HG03064 (cell line): ENCODE measurements around the gene CETN1.

ENCODE experiments used
- ATAC-seq: cut with Tn5 transposase; IDR thresholded peaks from one replicate; pipeline ENCODE4 v1.9.1; 2021; ENCODE audit warnings: low read depth; ENCODE audit not compliant: unreplicated experiment

The CETN1 gene

GRCh38 chr18:574865-575645 is 5.1 kb upstream of the CETN1 start:
- no peak for ATAC-seq

- ATAC-seq: no peak
These were observed 3.3 kb upstream of the CETN1 start for GRCh38 chr18:576924-577323.

DNA sequence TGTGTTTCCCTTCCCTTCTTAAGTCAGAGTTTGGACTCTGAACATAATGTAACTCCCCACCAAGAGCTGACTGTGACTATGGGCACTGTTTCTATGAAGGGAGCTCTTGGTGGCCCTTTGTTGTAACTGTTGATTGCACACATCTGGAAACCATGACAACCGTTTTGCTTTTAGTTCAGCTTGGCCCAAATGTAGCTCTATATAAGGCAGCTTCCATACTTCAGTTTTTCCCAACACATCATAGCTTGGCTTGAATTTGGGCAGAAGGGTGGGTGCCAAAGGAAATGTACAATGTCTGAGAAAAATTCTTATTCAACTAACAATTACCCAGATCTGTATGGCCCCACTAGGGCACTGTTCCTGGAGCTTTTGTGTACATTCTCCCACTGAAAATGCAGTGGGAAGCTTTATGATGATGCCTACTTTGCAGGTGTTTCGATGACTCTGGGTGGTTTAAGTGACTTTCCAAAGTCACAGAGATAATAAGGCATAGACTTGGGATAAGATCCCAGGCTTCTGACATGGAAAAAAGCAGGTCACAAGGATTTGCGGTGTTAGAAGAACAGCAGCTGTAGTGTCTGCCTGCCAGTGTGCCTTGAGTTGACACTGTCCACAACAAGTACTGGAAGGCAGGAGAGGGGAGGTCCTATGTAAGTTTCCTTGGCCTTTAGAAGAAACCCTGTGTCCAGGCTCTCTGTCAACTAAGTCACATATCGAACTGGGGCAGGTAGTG is 2.4 kb upstream of the CETN1 start:
- ATAC-seq: no peak

- no peak for ATAC-seq
These were observed 942 bp upstream of the CETN1 start for GRCh38 chr18:579238-579637.

- ATAC-seq: no peak
These were observed 916 bp downstream of the CETN1 start for GRCh38 chr18:581096-581495.

GRCh38 chr18:582465-582864 is 2.3 kb downstream of the CETN1 start:
- ATAC-seq: no peak

DNA sequence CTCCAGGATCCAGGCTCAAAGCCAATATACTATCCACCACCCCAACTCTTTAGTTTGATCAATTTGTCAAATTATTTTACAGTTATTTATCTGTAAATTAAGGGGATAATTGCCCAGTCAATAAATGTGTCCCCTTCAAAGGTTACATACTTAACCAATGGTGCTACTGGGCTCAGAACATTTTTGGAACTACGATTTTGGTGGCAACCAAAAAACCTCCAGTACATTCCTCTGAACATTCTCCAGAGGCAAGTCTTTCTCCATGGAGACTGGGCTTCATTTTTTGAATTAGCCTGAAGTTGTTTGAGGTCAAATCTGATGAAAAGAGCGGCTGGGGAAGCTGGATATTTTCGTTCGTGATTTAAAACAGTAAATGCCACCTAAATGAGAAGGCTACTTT is 14.9 kb downstream of the CETN1 start:
- no peak for ATAC-seq

DNA sequence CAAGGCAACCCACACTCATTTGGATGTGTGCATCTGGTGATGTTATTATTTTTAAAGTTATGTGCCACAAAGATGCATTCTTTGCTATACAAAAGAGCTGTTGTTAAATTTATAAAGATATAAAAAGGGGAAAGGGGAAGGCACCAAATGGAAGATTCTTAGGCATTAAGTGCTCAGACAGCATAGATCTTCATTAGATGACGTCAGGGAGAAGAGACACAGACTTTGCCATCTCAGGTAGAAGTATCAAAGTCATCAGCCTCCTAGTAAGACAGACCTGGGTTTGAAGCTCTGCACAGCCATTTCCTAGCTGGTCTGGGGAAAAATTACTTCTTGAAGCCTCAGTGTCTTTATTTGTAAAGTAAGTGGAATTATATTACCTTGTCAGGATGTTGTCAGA is 15.4 kb downstream of the CETN1 start:
- no peak for ATAC-seq

- no peak for ATAC-seq
These were observed 16.2 kb downstream of the CETN1 start for GRCh38 chr18:596288-596881.

DNA sequence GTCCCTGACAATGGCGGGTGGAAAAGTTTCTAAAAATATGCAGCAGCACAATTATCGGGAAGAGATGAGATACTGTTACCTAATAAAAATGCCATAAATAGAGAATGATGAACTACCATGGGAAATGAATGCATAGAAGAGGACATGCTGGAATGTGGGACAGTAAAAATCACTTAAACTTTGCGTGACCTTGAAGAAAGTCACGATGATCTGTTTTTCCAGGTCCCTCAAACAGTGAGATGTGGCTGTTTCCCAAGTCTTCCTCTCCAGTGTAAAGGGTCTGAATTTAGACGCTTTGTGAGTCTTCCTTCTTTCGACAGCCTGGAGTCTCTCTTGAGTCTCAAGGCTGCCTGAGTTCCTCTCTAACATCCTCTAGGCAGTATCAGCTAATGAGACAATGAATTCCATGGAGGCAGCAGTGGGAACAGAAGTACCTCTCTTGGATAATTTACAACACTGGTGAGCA is 18.0 kb downstream of the CETN1 start:
- ATAC-seq: no peak

DNA sequence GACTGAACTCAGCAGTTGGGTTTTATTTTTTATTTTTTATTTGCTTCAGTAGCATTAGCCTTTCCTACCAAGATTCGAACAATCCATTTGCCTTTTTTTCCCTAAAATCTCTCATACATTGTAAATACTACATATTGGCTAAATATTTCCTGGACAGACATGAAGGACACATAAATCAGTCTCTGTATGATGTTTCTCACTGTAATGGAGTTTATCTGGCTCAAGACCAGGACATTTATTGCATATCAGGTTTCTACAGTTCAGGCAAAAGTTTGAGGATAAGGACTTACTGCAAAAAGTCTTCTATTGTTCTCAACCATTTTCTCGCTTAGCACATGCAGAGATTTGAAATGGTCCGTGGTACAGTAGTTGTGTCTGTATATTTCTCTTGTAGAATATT is 19.9 kb downstream of the CETN1 start:
- no peak for ATAC-seq

GRCh38 chr18:604771-605170 is 24.6 kb downstream of the CETN1 start:
- ATAC-seq: no peak

DNA sequence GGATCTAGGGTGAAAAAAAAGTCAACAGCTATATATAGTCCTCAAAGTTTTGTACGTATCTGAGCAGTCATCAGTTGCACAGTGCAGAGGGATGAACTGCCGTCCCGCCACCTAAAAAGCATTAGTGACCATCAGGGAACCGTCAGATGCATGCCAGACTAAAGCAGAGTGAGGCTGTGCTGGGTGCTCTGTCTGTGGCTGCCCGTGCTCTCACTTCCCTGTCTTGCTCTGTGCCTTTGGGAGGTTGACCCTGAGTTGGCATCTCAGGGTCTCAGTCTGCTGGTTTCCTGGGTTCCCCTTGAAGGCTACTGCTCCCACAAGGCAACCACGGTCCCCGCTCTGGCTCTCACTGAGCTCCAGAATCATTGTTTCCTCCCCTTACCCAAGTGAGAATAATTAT is 27.8 kb downstream of the CETN1 start:
- no peak for ATAC-seq

- no peak for ATAC-seq
These were observed 30.2 kb downstream of the CETN1 start for GRCh38 chr18:610214-610928.

GRCh38 chr18:612156-612555 is 32.0 kb downstream of the CETN1 start:
- ATAC-seq: no peak

DNA sequence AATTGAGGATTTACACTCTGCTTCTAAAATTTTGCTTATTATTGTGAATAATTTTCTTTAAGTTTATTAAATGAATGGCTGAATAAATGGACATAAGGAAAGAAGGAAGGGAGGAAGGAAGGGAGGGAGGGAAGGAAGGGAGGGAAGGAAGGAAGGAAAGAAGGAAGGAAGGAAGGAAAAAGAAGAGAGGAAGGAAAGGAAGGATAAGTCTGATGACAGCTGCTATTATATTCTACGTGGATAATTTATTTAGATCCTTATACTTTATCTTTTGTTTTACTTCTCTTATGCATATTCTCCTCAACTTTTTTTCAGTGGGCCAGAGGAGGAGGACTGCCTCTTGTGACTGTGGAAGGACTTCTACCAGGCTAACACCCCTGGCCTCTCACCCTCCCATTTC is 34.0 kb downstream of the CETN1 start:
- no peak for ATAC-seq

- ATAC-seq: no peak
These were observed 34.9 kb downstream of the CETN1 start for GRCh38 chr18:615092-615521.

- ATAC-seq: no peak
These were observed 35.6 kb downstream of the CETN1 start for GRCh38 chr18:615773-616172.

DNA sequence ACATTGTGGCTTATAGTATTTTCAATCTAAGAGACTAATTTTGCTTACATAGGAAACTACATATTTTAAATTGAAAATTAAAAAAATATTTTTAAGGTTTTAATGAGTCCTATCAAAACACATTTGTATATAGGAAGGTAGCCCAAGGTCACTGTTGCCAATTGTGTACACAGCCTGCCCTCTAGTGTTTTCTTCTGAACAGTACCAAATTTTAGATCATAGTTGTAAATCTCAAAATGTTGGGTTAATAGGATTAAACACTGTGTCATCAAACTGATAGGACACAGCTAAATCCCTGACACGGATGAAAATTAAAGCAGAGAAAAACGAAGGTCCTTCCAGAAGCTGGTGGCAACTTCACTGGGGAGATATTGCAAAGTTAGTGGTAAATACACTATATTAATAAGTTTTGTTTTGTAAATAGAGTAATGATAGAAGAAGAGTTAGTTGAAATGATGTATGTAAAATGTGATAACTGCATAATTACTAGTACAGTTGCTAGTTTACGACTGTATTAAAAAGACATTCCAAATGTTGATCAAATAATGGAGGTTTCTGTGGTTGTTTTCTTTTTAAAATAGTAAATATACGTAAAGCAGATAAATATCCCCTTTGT is 36.3 kb downstream of the CETN1 start:
- no peak for ATAC-seq

DNA sequence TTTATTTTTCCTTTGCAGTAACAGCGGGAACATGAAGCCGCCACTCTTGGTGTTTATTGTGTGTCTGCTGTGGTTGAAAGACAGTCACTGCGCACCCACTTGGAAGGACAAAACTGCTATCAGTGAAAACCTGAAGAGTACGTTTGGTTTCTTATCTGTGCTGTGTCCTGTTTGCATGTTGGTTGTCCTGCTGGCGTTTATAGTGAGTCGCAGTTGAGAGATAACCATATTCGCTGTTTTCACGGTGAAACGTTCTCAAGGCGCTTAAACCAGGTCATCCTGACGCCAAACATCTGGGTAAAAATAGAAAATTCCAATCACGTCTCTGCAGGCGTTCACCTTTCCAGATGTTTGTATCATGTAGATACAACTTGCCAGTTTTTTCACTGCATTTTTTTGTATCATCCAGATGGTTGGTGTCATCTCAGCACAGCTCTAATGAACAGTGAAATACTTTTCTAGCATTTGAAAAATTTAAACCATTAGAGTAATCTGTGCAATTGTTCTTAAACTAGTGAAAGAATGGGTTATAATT is 37.9 kb downstream of the CETN1 start:
- no peak for ATAC-seq
